ENCODE results near the gene SNAI3.

- TF ChIP-seq CTCF (conservative IDR thresholded peaks at IDR 0.05; ENCODE audit: low read depth, low read length) (no peak), RAD21 (IDR thresholded peaks at IDR 0.05; ENCODE audit: low read length) (no peak), USF2 (IDR thresholded peaks at IDR 0.05; ENCODE audit: low read depth, low read length) (no peak), RFX5 (IDR thresholded peaks at IDR 0.05; ENCODE audit: low read depth, low read length) (no peak), SMC3 (IDR thresholded peaks at IDR 0.05; ENCODE audit: low read depth, low read length) (no peak), FOS (IDR thresholded peaks at IDR 0.05; ENCODE audit: low read depth, low read length) (no peak), POLR2A (IDR thresholded peaks at IDR 0.05; ENCODE audit: low read depth, low read length) (no peak), MAZ (IDR thresholded peaks at IDR 0.05; ENCODE audit: borderline replicate concordance, low read depth, low read length) (no peak), CEBPB (IDR thresholded peaks at IDR 0.05; ENCODE audit: low read depth, low read length) (no peak), BHLHE40 (IDR thresholded peaks at IDR 0.05; ENCODE audit: low read depth, low read length) (no peak), CHD1 (IDR thresholded peaks at IDR 0.05; ENCODE audit: low read depth, low read length) (no peak), ELK1 (IDR thresholded peaks at IDR 0.05; ENCODE audit: borderline replicate concordance, low read depth, low read length) (no peak), MAFK (IDR thresholded peaks at IDR 0.05; ENCODE audit: low read depth, low read length) (no peak)
Observed at GRCh38 chr16:88719267-88719932, 33.1 kb upstream of the SNAI3 start.

Measured in IMR-90 (cell line).